ENCODE results near the gene CA14.
"Not testable (repeated sequence)": the region's sequence is repeated elsewhere in the genome, so short reads cannot be mapped to it uniquely, and the experiment has no call there.

- not testable (repeated sequence) for TF ChIP-seq POLR2A (IDR thresholded peaks at IDR 0.05); POLR2AphosphoS5 (IDR thresholded peaks at IDR 0.05); CTCF (IDR thresholded peaks at IDR 0.05 in 8 of 11, conservative IDR thresholded peaks at IDR 0.05 in 3 of 11)
Observed at GRCh38 chr1:150308585-150308984, 51.0 kb downstream of the CA14 start.

All from spleen (tissue), 7 donors.